H1 (cell line): Measurements from ENCODE around the gene KLHL26. TPM values are rescaled to one million over a fixed set of nuclear protein-coding genes. Genes with fewer than 3 reads are reported as not detected.

Experiments
- CEBPB ChIP-seq: IDR thresholded peaks from 2 replicates; pipeline ENCODE4 v1.6.1; 2012; ENCODE audit warnings: low read depth, low read length
- CHD1 ChIP-seq: IDR thresholded peaks from 2 replicates; pipeline ENCODE4 v1.6.1; 2012; ENCODE audit warnings: low read depth, low read length, improper control_type of control experiment
- CREB1 ChIP-seq: IDR thresholded peaks from 2 replicates; pipeline ENCODE4 v1.6.1; 2012; ENCODE audit warnings: inconsistent platforms
- CTBP2 ChIP-seq: IDR thresholded peaks from 2 replicates; pipeline ENCODE4 v1.7.0; 2011; ENCODE audit warnings: borderline replicate concordance, mild to moderate bottlenecking, moderate library complexity, mixed read lengths, low read length; ENCODE audit not compliant: insufficient read depth, insufficient read length
- HDAC2 ChIP-seq, 2 experiments: fragments of 300-600 bp in 1 of 2; sonication (generic) in 1 of 2; IDR thresholded peaks; 2 replicates each; pipeline ENCODE4 v1.6.1; 2011 to 2012; ENCODE audit warnings: low read depth in 2 of 2, low read length in 2 of 2, mild to moderate bottlenecking in 2 of 2, moderate library complexity in 2 of 2, borderline replicate concordance in 1 of 2, inconsistent platforms in 1 of 2
- KDM1A ChIP-seq: fragments of 200-600, 300-600 bp; sonication (generic); IDR thresholded peaks from 2 replicates; pipeline ENCODE4 v1.7.1; 2016; ENCODE audit warnings: mild to moderate bottlenecking, low read length, borderline replicate concordance
- MAX ChIP-seq: IDR thresholded peaks from 2 replicates; pipeline ENCODE4 v1.6.1; 2012; ENCODE audit warnings: inconsistent platforms
- PHF8 ChIP-seq: fragments of 200-600 bp; sonication (generic); conservative IDR thresholded peaks from 2 replicates; pipeline ENCODE4 v1.7.1; 2012; ENCODE audit warnings: low read depth, mild to moderate bottlenecking, inconsistent platforms, low read length, moderate library complexity
- RAD21 ChIP-seq, 2 experiments: IDR thresholded peaks in 1 of 2; conservative IDR thresholded peaks in 1 of 2; 2 replicates each; pipeline ENCODE4 v1.6.1; 2011; ENCODE audit warnings: low read depth in 2 of 2, low read length in 2 of 2, improper control_type of control experiment in 1 of 2, inconsistent platforms in 1 of 2, mild to moderate bottlenecking in 1 of 2, moderate library complexity in 1 of 2
- polyA plus RNA-seq, 7 experiments: library from polyadenylated mRNA; depleted of rRNA in 3 of 7; stranded (reverse) in 5 of 7; unstranded in 2 of 7; fragments of >200 nt in 5 of 7; fragments of 200-250 nt in 2 of 7; gene quantifications; 1 replicate in 5 of 7; 2 replicates in 1 of 7; 4 replicates in 1 of 7; pipeline versions ENCODE4 v1.2.1 to v1.2.3, GENCODE V29; 2011 to 2013; ENCODE audit warnings: missing spikeins in 2 of 7, mixed read lengths in 2 of 7
- total RNA-seq: library from RNA; stranded (reverse); fragmentation: NEBNext Ultra II Directional; extraction: Animal tissue kit (Norgen Biotek cat#: 25700); gene quantifications from 2 replicates; pipeline ENCODE4 v1.2.1, GENCODE V29; 2021

KLHL26 gene
- total and polyA plus RNA-seq, 2 of the 8 experiments (the other 6 are each of a cell fraction or from before 2014, with no cell fraction given): 2.2 to 8.8 TPM

- TF ChIP-seq CTBP2 (no peak), KDM1A (peak; percentile 1; the same call in 1 of the 2 replicates), HDAC2 (IDR thresholded peaks at IDR 0.05; ENCODE audit: borderline replicate concordance in 1 of 2, low read depth in 2 of 2, low read length in 2 of 2) (0 out of 4 replicates have a peak, but pooled peaks of 1 of the 2 experiments have one; percentile 22), MAX (no peak), RAD21 (IDR thresholded peaks at IDR 0.05 in 1 of 2, conservative IDR thresholded peaks at IDR 0.05 in 1 of 2; ENCODE audit: low read depth in 2 of 2, low read length in 2 of 2) (no peak), CEBPB (no peak), CREB1 (no peak), PHF8 (no peak), CHD1 (no peak)
These were observed 61.7 kb downstream of the KLHL26 start (continued) for GRCh38 chr19:18698321-18699167.
